Left ventricle myocardium inferior (tissue), 1 donor: ENCODE data around the gene FSIP2. TPM values are rescaled to one million over a fixed set of nuclear protein-coding genes. Genes with fewer than 3 reads are reported as not detected.

Source experiments
- DNase-seq: peaks from one replicate; pipeline ENCODE4 v3.0.0-alpha.2; 2020
- H3K27ac ChIP-seq: fragments of 200-600 bp; replicated peaks from 2 replicates; pipeline ENCODE4 v1.8.0; 2021
- H3K27me3 ChIP-seq: fragments of 200-600 bp; 2 replicates; pipeline ENCODE4 v1.8.0; 2021; ENCODE audit warnings: low read depth
- H3K36me3 ChIP-seq: fragments of 200-600 bp; 2 replicates; pipeline ENCODE4 v1.8.0; 2021
- H3K4me1 ChIP-seq: fragments of 200-600 bp; 2 replicates; pipeline ENCODE4 v1.8.0; 2021
- H3K4me3 ChIP-seq: fragments of 200-600 bp; 2 replicates; pipeline ENCODE4 v1.8.0; 2021; ENCODE audit warnings: mild to moderate bottlenecking, moderate library complexity
- H3K9me3 ChIP-seq: fragments of 200-600 bp; replicated peaks from 2 replicates; pipeline ENCODE4 v1.8.0; 2021
- intact Hi-C: fragments of 100-400 bp; cut with micrococcal nuclease; formaldehyde crosslinking; loops from one replicate; pipeline ENCODE4 v1.11.0; 2022
- total RNA-seq: library from RNA; stranded (reverse); fragmentation: NEBNext Ultra II Directional; extraction: Animal tissue kit (Norgen Biotek cat#: 25700); gene quantifications from one replicate; pipeline ENCODE4 v1.2.1, GENCODE V29; 2021
- TF ChIP-seq, protein P1 (sequence below): fragments of 200-600 bp; IDR thresholded peaks from 2 replicates; pipeline ENCODE4 v1.8.0; 2021; ENCODE audit warnings: antibody characterized with exemption, mild to moderate bottlenecking, borderline replicate concordance
- donor health status: DM: no; HTN: yes; CAD: no; lungs with severe emphysema.

Gene FSIP2
- total RNA-seq, 1 donor from 2014 or later: 0.05 TPM

- no peaks in the 10 kb centered on the region for H3K4me1 ChIP-seq
- H3K36me3 ChIP-seq: no peaks in the 10 kb centered on the region
- H3K9me3 ChIP-seq: peaks cover 7% of the 10 kb centered on the region
- TF ChIP-seq, protein P1, sequence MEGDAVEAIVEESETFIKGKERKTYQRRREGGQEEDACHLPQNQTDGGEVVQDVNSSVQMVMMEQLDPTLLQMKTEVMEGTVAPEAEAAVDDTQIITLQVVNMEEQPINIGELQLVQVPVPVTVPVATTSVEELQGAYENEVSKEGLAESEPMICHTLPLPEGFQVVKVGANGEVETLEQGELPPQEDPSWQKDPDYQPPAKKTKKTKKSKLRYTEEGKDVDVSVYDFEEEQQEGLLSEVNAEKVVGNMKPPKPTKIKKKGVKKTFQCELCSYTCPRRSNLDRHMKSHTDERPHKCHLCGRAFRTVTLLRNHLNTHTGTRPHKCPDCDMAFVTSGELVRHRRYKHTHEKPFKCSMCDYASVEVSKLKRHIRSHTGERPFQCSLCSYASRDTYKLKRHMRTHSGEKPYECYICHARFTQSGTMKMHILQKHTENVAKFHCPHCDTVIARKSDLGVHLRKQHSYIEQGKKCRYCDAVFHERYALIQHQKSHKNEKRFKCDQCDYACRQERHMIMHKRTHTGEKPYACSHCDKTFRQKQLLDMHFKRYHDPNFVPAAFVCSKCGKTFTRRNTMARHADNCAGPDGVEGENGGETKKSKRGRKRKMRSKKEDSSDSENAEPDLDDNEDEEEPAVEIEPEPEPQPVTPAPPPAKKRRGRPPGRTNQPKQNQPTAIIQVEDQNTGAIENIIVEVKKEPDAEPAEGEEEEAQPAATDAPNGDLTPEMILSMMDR: no peak
- H3K4me3 ChIP-seq: no peak overlapping the region
- intact Hi-C loops: no loop called here
- H3K27me3 ChIP-seq: no peaks in the 10 kb centered on the region
- no peak overlapping the region for H3K27ac ChIP-seq
- no peak for DNase-seq
Observed at GRCh38 chr2:185828326-185828725, 89.7 kb downstream of the FSIP2 start.

GRCh38 chr2:185833864-185834263 is 95.3 kb downstream of the FSIP2 start:
- Histone ChIP-seq H3K36me3 (peaks cover 2% of the 10 kb centered on the region), H3K27ac (no peak overlapping the region), H3K4me3 (no peak overlapping the region), H3K27me3 (no peaks in the 10 kb centered on the region), H3K4me1 (no peaks in the 10 kb centered on the region), H3K9me3 (peaks cover 32% of the 10 kb centered on the region)
- intact Hi-C loops: no loop called here
- no peak for DNase-seq
- TF ChIP-seq, protein P1: no peak

GRCh38 chr2:185835974-185836373 is 97.4 kb downstream of the FSIP2 start:
- H3K27ac ChIP-seq: no peak overlapping the region
- H3K4me3 ChIP-seq: no peak overlapping the region
- H3K9me3 ChIP-seq: peaks cover 53% of the 10 kb centered on the region
- no peaks in the 10 kb centered on the region for H3K4me1 ChIP-seq
- intact Hi-C loops: no loop called here
- no peak for DNase-seq
- peaks cover 2% of the 10 kb centered on the region for H3K36me3 ChIP-seq
- H3K27me3 ChIP-seq: no peaks in the 10 kb centered on the region
- TF ChIP-seq, protein P1: no peak

- no peak for DNase-seq
- intact Hi-C loops: no loop called here
- Histone ChIP-seq H3K4me1 (no peaks in the 10 kb centered on the region), H3K4me3 (no peak overlapping the region), H3K36me3 (no peaks in the 10 kb centered on the region), H3K27me3 (no peaks in the 10 kb centered on the region), H3K9me3 (peaks cover 37% of the 10 kb centered on the region), H3K27ac (no peak overlapping the region)
- TF ChIP-seq, protein P1: no peak
Observed at GRCh38 chr2:185854885-185855284, 116.3 kb downstream of the FSIP2 start.

- Histone ChIP-seq H3K9me3 (peaks cover 28% of the 10 kb centered on the region), H3K4me3 (no peak overlapping the region), H3K27me3 (no peaks in the 10 kb centered on the region), H3K27ac (no peak overlapping the region), H3K36me3 (no peaks in the 10 kb centered on the region), H3K4me1 (no peaks in the 10 kb centered on the region)
- intact Hi-C loops: no loop called here
- TF ChIP-seq, protein P1: no peak
- no peak for DNase-seq
Observed at GRCh38 chr2:185857691-185858090, 119.1 kb downstream of the FSIP2 start.

GRCh38 chr2:185859506-185859905 is 120.9 kb downstream of the FSIP2 start:
- no peak for DNase-seq
- no peaks in the 10 kb centered on the region for H3K4me1 ChIP-seq
- no peak overlapping the region for H3K27ac ChIP-seq
- TF ChIP-seq, protein P1: no peak
- peaks cover 19% of the 10 kb centered on the region for H3K9me3 ChIP-seq
- no peaks in the 10 kb centered on the region for H3K36me3 ChIP-seq
- H3K27me3 ChIP-seq: no peaks in the 10 kb centered on the region
- intact Hi-C loops: no loop called here
- no peak overlapping the region for H3K4me3 ChIP-seq
